ENCODE results near the gene ZNF598. TPM values are rescaled to one million over a fixed set of nuclear protein-coding genes. Genes with fewer than 3 reads are reported as not detected.

ZNF598 gene
- total and polyA plus RNA-seq, 10 of the 15 experiments (the other 5 are each of a cell fraction or from before 2014, with no cell fraction given), result 0.08 to 74.0 (median 14.4) TPM

GRCh38 chr16:2016407-2016922 is 6.8 kb upstream of the ZNF598 start:
- in situ Hi-C loops (cut with MboI), result loop anchor here (10.0 kb wide), 1 partner anchor 478 kb away; no protein-coding TSS in a partner anchor
- ChIA-PET CTCF (interaction anchor here (1.2 to 1.8 kb wide), 4 partner anchors 8 to 235 kb away, joined by 3 to 21 read pairs (median 4); partner anchors contain the start of gene ECI1), SMC1A (ENCODE audit: uncharacterized antibody, unreplicated experiment) (interaction anchor here (0.5 to 0.8 kb wide), 3 partner anchors 13 to 135 kb away, joined by 3 read pairs; no protein-coding TSS in a partner anchor), POLR2A (interaction anchor here (0.9 kb wide), 1 partner anchor 124 kb away, joined by 3 read pairs; no protein-coding TSS in a partner anchor), RAD21 (ENCODE audit: unreplicated experiment) (interaction anchor here (2.4 kb wide), 1 partner anchor 124 kb away, joined by 9 read pairs; no protein-coding TSS in a partner anchor)
- Histone ChIP-seq H3K4me1 (ENCODE audit: control insufficient read depth, insufficient read depth, low read length) (no peaks in the 10 kb centered on the region), H3K9ac (ENCODE audit: control insufficient read depth, insufficient read depth, low read length) (no peak overlapping the region), H3K36me3 (ENCODE audit: control insufficient read depth in 2 of 2, insufficient read depth in 2 of 2, low read length in 1 of 2) (no peaks in the 10 kb centered on the region), H3K4me3 (no peak overlapping the region), H3K27me3 (replicated peaks in 1 of 2; ENCODE audit: control insufficient read depth in 2 of 2, insufficient read depth in 2 of 2, low read length in 1 of 2) (peaks cover 3 to 8% of the 10 kb centered on the region in 2 experiments; a peak in 3 of 4 replicates), H4K20me1 (ENCODE audit: control insufficient read depth, insufficient read depth) (no peaks in the 10 kb centered on the region), H3K9me3 (replicated peaks; ENCODE audit: control insufficient read depth, insufficient read depth, low read length) (no peaks in the 10 kb centered on the region), H3K4me2 (ENCODE audit: control insufficient read depth, insufficient read depth) (no peak overlapping the region), H3K27ac (ENCODE audit: control insufficient read depth, insufficient read depth) (no peak overlapping the region), H2AFZ (ENCODE audit: control insufficient read depth, low read depth, low read length) (no peak overlapping the region), H3K79me2 (ENCODE audit: control insufficient read depth, insufficient read depth, low read length) (no peaks in the 10 kb centered on the region)
- WGBS (ENCODE audit: insufficient coverage, insufficient replicate concordance, low lambda C conversion rate, missing lambda C conversion rate), result 14% methylated on average over 13 of the region's 13 CpGs
- no peak for DNase-seq (ENCODE audit: low read depth, low spot score)
- no peak for FAIRE-seq
- intact Hi-C loops (cut with micrococcal nuclease; ENCODE audit: unreplicated experiment), result no loop called here
- BruUV-seq (replicated peaks), result no TSS peak
- TF ChIP-seq E4F1 (IDR thresholded peaks at IDR 0.05; ENCODE audit: borderline replicate concordance, partially characterized antibody) (no peak), NFYB (IDR thresholded peaks at IDR 0.05; ENCODE audit: insufficient read depth, low read depth, low read length) (no peak)
- TF ChIP-seq, protein P1, sequence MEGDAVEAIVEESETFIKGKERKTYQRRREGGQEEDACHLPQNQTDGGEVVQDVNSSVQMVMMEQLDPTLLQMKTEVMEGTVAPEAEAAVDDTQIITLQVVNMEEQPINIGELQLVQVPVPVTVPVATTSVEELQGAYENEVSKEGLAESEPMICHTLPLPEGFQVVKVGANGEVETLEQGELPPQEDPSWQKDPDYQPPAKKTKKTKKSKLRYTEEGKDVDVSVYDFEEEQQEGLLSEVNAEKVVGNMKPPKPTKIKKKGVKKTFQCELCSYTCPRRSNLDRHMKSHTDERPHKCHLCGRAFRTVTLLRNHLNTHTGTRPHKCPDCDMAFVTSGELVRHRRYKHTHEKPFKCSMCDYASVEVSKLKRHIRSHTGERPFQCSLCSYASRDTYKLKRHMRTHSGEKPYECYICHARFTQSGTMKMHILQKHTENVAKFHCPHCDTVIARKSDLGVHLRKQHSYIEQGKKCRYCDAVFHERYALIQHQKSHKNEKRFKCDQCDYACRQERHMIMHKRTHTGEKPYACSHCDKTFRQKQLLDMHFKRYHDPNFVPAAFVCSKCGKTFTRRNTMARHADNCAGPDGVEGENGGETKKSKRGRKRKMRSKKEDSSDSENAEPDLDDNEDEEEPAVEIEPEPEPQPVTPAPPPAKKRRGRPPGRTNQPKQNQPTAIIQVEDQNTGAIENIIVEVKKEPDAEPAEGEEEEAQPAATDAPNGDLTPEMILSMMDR (IDR thresholded peaks at IDR 0.05 in 2 of 3, conservative IDR thresholded peaks at IDR 0.05 in 1 of 3; ENCODE audit: control insufficient read depth in 2 of 3, extremely low read depth in 1 of 3, insufficient read depth in 1 of 3, low read depth in 3 of 3, low read length in 3 of 3), result peak; percentile 17 to 54 (median 52)
- peak; percentile 56 for ATAC-seq
